ENCODE results near the gene CFAP73. TPM values are rescaled to one million over a fixed set of nuclear protein-coding genes. Genes with fewer than 3 reads are reported as not detected.

The CFAP73 gene
- total RNA-seq, 1 experiment from 2014 or later: 0.34 TPM

GRCh38 chr12:113101751-113102150, 47.8 kb upstream of the CFAP73 start:
- TF ChIP-seq, protein P1, sequence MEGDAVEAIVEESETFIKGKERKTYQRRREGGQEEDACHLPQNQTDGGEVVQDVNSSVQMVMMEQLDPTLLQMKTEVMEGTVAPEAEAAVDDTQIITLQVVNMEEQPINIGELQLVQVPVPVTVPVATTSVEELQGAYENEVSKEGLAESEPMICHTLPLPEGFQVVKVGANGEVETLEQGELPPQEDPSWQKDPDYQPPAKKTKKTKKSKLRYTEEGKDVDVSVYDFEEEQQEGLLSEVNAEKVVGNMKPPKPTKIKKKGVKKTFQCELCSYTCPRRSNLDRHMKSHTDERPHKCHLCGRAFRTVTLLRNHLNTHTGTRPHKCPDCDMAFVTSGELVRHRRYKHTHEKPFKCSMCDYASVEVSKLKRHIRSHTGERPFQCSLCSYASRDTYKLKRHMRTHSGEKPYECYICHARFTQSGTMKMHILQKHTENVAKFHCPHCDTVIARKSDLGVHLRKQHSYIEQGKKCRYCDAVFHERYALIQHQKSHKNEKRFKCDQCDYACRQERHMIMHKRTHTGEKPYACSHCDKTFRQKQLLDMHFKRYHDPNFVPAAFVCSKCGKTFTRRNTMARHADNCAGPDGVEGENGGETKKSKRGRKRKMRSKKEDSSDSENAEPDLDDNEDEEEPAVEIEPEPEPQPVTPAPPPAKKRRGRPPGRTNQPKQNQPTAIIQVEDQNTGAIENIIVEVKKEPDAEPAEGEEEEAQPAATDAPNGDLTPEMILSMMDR (IDR thresholded peaks at IDR 0.05 in 2 of 3, conservative IDR thresholded peaks at IDR 0.05 in 1 of 3; ENCODE audit: borderline replicate concordance in 1 of 3, insufficient read depth in 1 of 3, low read depth in 2 of 3, low read length in 2 of 3): no peak
- no peak for TF ChIP-seq SRF (IDR thresholded peaks at IDR 0.05; ENCODE audit: low read depth)
- TF ChIP-seq CBX3 (IDR thresholded peaks at IDR 0.05; ENCODE audit: low read depth): no peak
- TF ChIP-seq SP1 (IDR thresholded peaks at IDR 0.05; ENCODE audit: low read depth): no peak
- TF ChIP-seq EZH2phosphoT487 (IDR thresholded peaks at IDR 0.05; ENCODE audit: borderline replicate concordance): no peak
- TF ChIP-seq ZNF274 (IDR thresholded peaks at IDR 0.05; ENCODE audit: low read depth, low read length): no peak
- TF ChIP-seq ATF3 (IDR thresholded peaks at IDR 0.05): no peak
- no peak for TF ChIP-seq POLR2AphosphoS5 (IDR thresholded peaks at IDR 0.05; ENCODE audit: low read depth, low read length)
- no peak for TF ChIP-seq MAX (IDR thresholded peaks at IDR 0.05)
- TF ChIP-seq JUND (IDR thresholded peaks at IDR 0.05): no peak
- TF ChIP-seq, protein P2, sequence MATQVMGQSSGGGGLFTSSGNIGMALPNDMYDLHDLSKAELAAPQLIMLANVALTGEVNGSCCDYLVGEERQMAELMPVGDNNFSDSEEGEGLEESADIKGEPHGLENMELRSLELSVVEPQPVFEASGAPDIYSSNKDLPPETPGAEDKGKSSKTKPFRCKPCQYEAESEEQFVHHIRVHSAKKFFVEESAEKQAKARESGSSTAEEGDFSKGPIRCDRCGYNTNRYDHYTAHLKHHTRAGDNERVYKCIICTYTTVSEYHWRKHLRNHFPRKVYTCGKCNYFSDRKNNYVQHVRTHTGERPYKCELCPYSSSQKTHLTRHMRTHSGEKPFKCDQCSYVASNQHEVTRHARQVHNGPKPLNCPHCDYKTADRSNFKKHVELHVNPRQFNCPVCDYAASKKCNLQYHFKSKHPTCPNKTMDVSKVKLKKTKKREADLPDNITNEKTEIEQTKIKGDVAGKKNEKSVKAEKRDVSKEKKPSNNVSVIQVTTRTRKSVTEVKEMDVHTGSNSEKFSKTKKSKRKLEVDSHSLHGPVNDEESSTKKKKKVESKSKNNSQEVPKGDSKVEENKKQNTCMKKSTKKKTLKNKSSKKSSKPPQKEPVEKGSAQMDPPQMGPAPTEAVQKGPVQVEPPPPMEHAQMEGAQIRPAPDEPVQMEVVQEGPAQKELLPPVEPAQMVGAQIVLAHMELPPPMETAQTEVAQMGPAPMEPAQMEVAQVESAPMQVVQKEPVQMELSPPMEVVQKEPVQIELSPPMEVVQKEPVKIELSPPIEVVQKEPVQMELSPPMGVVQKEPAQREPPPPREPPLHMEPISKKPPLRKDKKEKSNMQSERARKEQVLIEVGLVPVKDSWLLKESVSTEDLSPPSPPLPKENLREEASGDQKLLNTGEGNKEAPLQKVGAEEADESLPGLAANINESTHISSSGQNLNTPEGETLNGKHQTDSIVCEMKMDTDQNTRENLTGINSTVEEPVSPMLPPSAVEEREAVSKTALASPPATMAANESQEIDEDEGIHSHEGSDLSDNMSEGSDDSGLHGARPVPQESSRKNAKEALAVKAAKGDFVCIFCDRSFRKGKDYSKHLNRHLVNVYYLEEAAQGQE (IDR thresholded peaks at IDR 0.05; ENCODE audit: low read depth): no peak
- TF ChIP-seq ZFX (IDR thresholded peaks at IDR 0.05): no peak
- no peak for TF ChIP-seq YY1 (IDR thresholded peaks at IDR 0.05; ENCODE audit: extremely low read depth, insufficient replicate concordance, low read depth, low read length)
- no peak for TF ChIP-seq EGR1 (IDR thresholded peaks at IDR 0.05; ENCODE audit: low read depth)
- TF ChIP-seq ELF1 (IDR thresholded peaks at IDR 0.05; ENCODE audit: borderline replicate concordance, low read depth): no peak
- no peak for TF ChIP-seq SIN3A (IDR thresholded peaks at IDR 0.05; ENCODE audit: low read depth)
- TF ChIP-seq POLR2A (IDR thresholded peaks at IDR 0.05; ENCODE audit: borderline replicate concordance, extremely low read depth, insufficient read depth, insufficient read length): no peak
- TF ChIP-seq CEBPB (IDR thresholded peaks at IDR 0.05; ENCODE audit: low read depth): no peak
- Histone ChIP-seq H3K27me3 (ENCODE audit: insufficient read depth, low read length) (no peaks in the 10 kb centered on the region), H3K4me1 (ENCODE audit: control insufficient read depth in 1 of 2, insufficient read depth in 2 of 2, low read length in 2 of 2) (peaks cover 6 to 14% of the 10 kb centered on the region in 2 experiments; a peak in 3 of 4 replicates), H3K4me3 (replicated peaks in 1 of 2; ENCODE audit: low read depth in 1 of 2, low read length in 2 of 2) (no peak overlapping the region), H3K4me2 (ENCODE audit: low read length) (no peak overlapping the region), H3K9ac (ENCODE audit: low read length) (no peak overlapping the region), H4K20me1 (ENCODE audit: insufficient read depth) (no peaks in the 10 kb centered on the region), H2AFZ (ENCODE audit: low read depth, low read length, poor library complexity, severe bottlenecking) (no peak overlapping the region), H3K79me2 (ENCODE audit: insufficient read depth, low read length) (no peaks in the 10 kb centered on the region), H3K36me3 (ENCODE audit: control insufficient read depth in 1 of 2, insufficient read depth in 2 of 2, low read length in 2 of 2) (no peaks in the 10 kb centered on the region), H3K27ac (ENCODE audit: low read depth, low read length) (no peak overlapping the region), H3K9me2 (ENCODE audit: insufficient read depth) (no peaks in the 10 kb centered on the region), H3K9me3 (ENCODE audit: control insufficient read depth in 1 of 2, insufficient read depth in 1 of 2, low read depth in 1 of 2, low read length in 2 of 2) (no peaks in the 10 kb centered on the region)
- ChIA-PET POLR2A (no interaction called here), CTCF (interaction anchor here (2.0 kb wide), 1 partner anchor 109 kb away, joined by 4 read pairs; no protein-coding TSS in a partner anchor), RAD21 (ENCODE audit: low non-redundant PET in 1 of 2, low total read pairs in 2 of 2, uncharacterized antibody in 2 of 2, unreplicated experiment in 2 of 2) (no interaction called here)
- ATAC-seq (no peak), DNase-seq (ENCODE audit: low read depth, low spot score) (no peak)
- intact Hi-C loops (cut with micrococcal nuclease): no loop called here
- BruUV-seq (replicated peaks): no TSS peak

Measured in HCT116 (cell line).